ENCODE measurements around the gene RHBDD2.
"Not testable (repeated sequence)": the region's sequence is repeated elsewhere in the genome, so short reads cannot be mapped to it uniquely, and the experiment has no call there.

The RHBDD2 gene

GRCh38 chr7:75878769-75879611 lies at the start of gene RHBDD2:
RHBDD2 (plus strand) TSS chr7:75879034; CDS start chr7:75879083, 49 bp downstream.
- peak; percentile 97 for DNase-seq

- DNase-seq, result not testable (repeated sequence)
Observed at GRCh38 chr7:75829656-75830055, 49.2 kb upstream of the RHBDD2 start.

- DNase-seq, result no peak
Observed at GRCh38 chr7:75830978-75831377, 47.9 kb upstream of the RHBDD2 start.

- DNase-seq, result not testable (repeated sequence)
Observed at GRCh38 chr7:75833662-75834061, 45.2 kb upstream of the RHBDD2 start.

GRCh38 chr7:75835688-75836285 lies 43.0 kb upstream of the RHBDD2 start:
- DNase-seq, result no peak

GRCh38 chr7:75836798-75837197 lies 42.0 kb upstream of the RHBDD2 start:
- no peak for DNase-seq

GRCh38 chr7:75838281-75838930 lies 40.4 kb upstream of the RHBDD2 start:
- DNase-seq, result not testable (repeated sequence)

GRCh38 chr7:75840029-75840428 lies 38.8 kb upstream of the RHBDD2 start:
- DNase-seq, result no peak

GRCh38 chr7:75842836-75843446 lies 35.9 kb upstream of the RHBDD2 start:
- DNase-seq, result peak; percentile 67

- DNase-seq, result no peak
Observed at GRCh38 chr7:75843613-75844116, 35.2 kb upstream of the RHBDD2 start.

- DNase-seq, result no peak
Observed at GRCh38 chr7:75844158-75844557, 34.7 kb upstream of the RHBDD2 start.

GRCh38 chr7:75845132-75845531 lies 33.7 kb upstream of the RHBDD2 start:
- DNase-seq, result not testable (repeated sequence)

- no peak for DNase-seq
Observed at GRCh38 chr7:75847707-75848106, 31.1 kb upstream of the RHBDD2 start.

GRCh38 chr7:75849573-75849972 lies 29.3 kb upstream of the RHBDD2 start:
- no peak for DNase-seq

- no peak for DNase-seq
Observed at GRCh38 chr7:75850235-75850634, 28.6 kb upstream of the RHBDD2 start.

GRCh38 chr7:75854233-75854632 lies 24.6 kb upstream of the RHBDD2 start:
- DNase-seq, result no peak

- DNase-seq, result not testable (repeated sequence)
Observed at GRCh38 chr7:75854813-75855345, 24.0 kb upstream of the RHBDD2 start.

- no peak for DNase-seq
Observed at GRCh38 chr7:75856536-75856935, 22.3 kb upstream of the RHBDD2 start.

- no peak for DNase-seq
Observed at GRCh38 chr7:75858410-75858809, 20.4 kb upstream of the RHBDD2 start.

GRCh38 chr7:75861636-75862035 lies 17.2 kb upstream of the RHBDD2 start:
- no peak for DNase-seq

GRCh38 chr7:75864251-75864650 lies 14.6 kb upstream of the RHBDD2 start:
- not testable (repeated sequence) for DNase-seq

GRCh38 chr7:75866114-75866488 lies 12.7 kb upstream of the RHBDD2 start:
- DNase-seq, result no peak
